HCT116 (cell line): ENCODE data around the gene BICD1. TPM values are rescaled to one million over a fixed set of nuclear protein-coding genes. Genes with fewer than 3 reads are reported as not detected.

Source experiments
- ATAC-seq: fragments of 200-7000 bp; cut with Tn5 transposase; 2 replicates; pipeline ENCODE4 v1.9.1; 2020; ENCODE audit warnings: mild to moderate bottlenecking, moderate library complexity
- BruUV-seq: library from RNA; stranded (reverse); fragments of 400-500 nt; replicated peaks from 2 replicates; lab custom pipeline; 2021; lab: Mats Ljungman, UMichigan
- CTCF ChIA-PET: fragments of 300-600 bp; sonication (Branson Sonifier 250); formaldehyde crosslinking; loops from one replicate; lab custom pipeline; 2021; ENCODE audit warnings: antibody characterized with exemption; lab: Charles Lee
- POLR2A ChIA-PET: fragments of 300-600, 350-600 bp; sonication (Branson Sonifier 250); formaldehyde crosslinking; loops from one replicate; lab custom pipeline; 2021; ENCODE audit warnings: antibody characterized with exemption; lab: Charles Lee
- RAD21 ChIA-PET, 2 experiments: fragments of 300-600 bp; sonication (Branson Sonifier 250); formaldehyde crosslinking; loops; one replicate each; lab custom pipeline; 2023; ENCODE audit warnings: low total read pairs in 2 of 2; ENCODE audit not compliant: uncharacterized antibody in 2 of 2, unreplicated experiment in 2 of 2, low non-redundant PET in 1 of 2; lab: Charles Lee
- DNase-seq: peaks from one replicate; pipeline ENCODE4 v3.0.0-alpha.2; 2010; ENCODE audit warnings: low read depth, low spot score
- H2AFZ ChIP-seq: fragments of 200-600 bp; shearing (Covaris generic), sonication (generic); 2 replicates; pipeline ENCODE4 v1.6.1; 2017; ENCODE audit warnings: low read depth, mixed run types, mixed read lengths, antibody characterized with exemption, low read length; ENCODE audit not compliant: poor library complexity, severe bottlenecking
- H3K27ac ChIP-seq: 2 replicates; pipeline ENCODE4 v1.5.1; 2012; ENCODE audit warnings: low read depth, low read length
- H3K27me3 ChIP-seq: fragments of 200-600 bp; sonication (generic); 2 replicates; pipeline ENCODE4 v1.6.1; 2016; ENCODE audit warnings: mixed run types, low read length, mixed read lengths; ENCODE audit not compliant: insufficient read depth
- H3K36me3 ChIP-seq, 2 experiments: fragments of 200-500 bp in 1 of 2; fragments of 200-600 bp in 1 of 2; sonication (Bioruptor generic) in 1 of 2; sonication (generic) in 1 of 2; 2 replicates each; pipeline versions ENCODE4 v1.5.1 to v1.6.1; 2014 to 2016; ENCODE audit warnings: low read length in 2 of 2, inconsistent platforms in 1 of 2, mixed read lengths in 1 of 2, mixed run types in 1 of 2; ENCODE audit not compliant: insufficient read depth in 2 of 2, control insufficient read depth in 1 of 2
- H3K4me1 ChIP-seq, 2 experiments: fragments of 200-600 bp in 1 of 2; sonication (generic) in 1 of 2; 2 replicates each; pipeline versions ENCODE4 v1.5.1 to v1.6.1; 2012 to 2017; ENCODE audit warnings: low read length in 2 of 2, inconsistent platforms in 1 of 2, mild to moderate bottlenecking in 1 of 2, mixed read lengths in 1 of 2, mixed run types in 1 of 2, moderate library complexity in 1 of 2; ENCODE audit not compliant: insufficient read depth in 2 of 2, control insufficient read depth in 1 of 2
- H3K4me2 ChIP-seq: fragments of 200-600 bp; sonication (generic); 2 replicates; pipeline ENCODE4 v1.6.1; 2017; ENCODE audit warnings: mixed run types, low read length, mixed read lengths
- H3K4me3 ChIP-seq, 2 experiments: fragments of 200-600 bp in 1 of 2; sonication (generic) in 1 of 2; replicated peaks in 1 of 2; 2 replicates each; pipeline ENCODE4 v1.5.1; 2011 to 2016; ENCODE audit warnings: low read length in 2 of 2, control low read depth in 1 of 2, low read depth in 1 of 2, mild to moderate bottlenecking in 1 of 2, mixed read lengths in 1 of 2, mixed run types in 1 of 2
- H3K79me2 ChIP-seq: fragments of 200-600 bp; sonication (generic); 2 replicates; pipeline ENCODE4 v1.6.1; 2017; ENCODE audit warnings: mild to moderate bottlenecking, mixed run types, low read length, moderate library complexity, mixed read lengths; ENCODE audit not compliant: insufficient read depth
- H3K9ac ChIP-seq: fragments of 200-600 bp; sonication (generic); 2 replicates; pipeline ENCODE4 v1.6.1; 2016; ENCODE audit warnings: low read length, mixed read lengths
- H3K9me2 ChIP-seq: fragments of 200-600 bp; sonication (generic), shearing (Covaris generic); 2 replicates; pipeline ENCODE4 v1.6.1; 2017; ENCODE audit warnings: mixed run types, mild to moderate bottlenecking, moderate library complexity; ENCODE audit not compliant: insufficient read depth
- H3K9me3 ChIP-seq, 2 experiments: fragments of 200-500 bp in 1 of 2; fragments of 200-600 bp in 1 of 2; sonication (Bioruptor generic) in 1 of 2; sonication (generic) in 1 of 2; 2 replicates each; pipeline ENCODE4 v1.6.1; 2014 to 2017; ENCODE audit warnings: low read length in 2 of 2, mixed read lengths in 2 of 2, inconsistent platforms in 1 of 2, low read depth in 1 of 2, mild to moderate bottlenecking in 1 of 2, mixed run types in 1 of 2, moderate library complexity in 1 of 2; ENCODE audit not compliant: control insufficient read depth in 1 of 2, insufficient read depth in 1 of 2
- H4K20me1 ChIP-seq: fragments of 200-600 bp; sonication (generic), shearing (Covaris generic); 2 replicates; pipeline ENCODE4 v1.6.1; 2017; ENCODE audit warnings: mixed run types, mild to moderate bottlenecking, moderate library complexity; ENCODE audit not compliant: insufficient read depth
- CBX3 ChIP-seq: IDR thresholded peaks from 2 replicates; pipeline ENCODE4 v1.6.1; 2012; ENCODE audit warnings: low read depth
- CEBPB ChIP-seq: IDR thresholded peaks from 2 replicates; pipeline ENCODE4 v1.6.1; 2012; ENCODE audit warnings: low read depth
- EGR1 ChIP-seq: IDR thresholded peaks from 2 replicates; pipeline ENCODE4 v1.6.1; 2012; ENCODE audit warnings: low read depth
- EZH2 ChIP-seq: fragments of 200-600 bp; sonication (generic); IDR thresholded peaks from 2 replicates; pipeline ENCODE4 v1.6.1; 2017; ENCODE audit warnings: antibody characterized with exemption, mixed run types
- FOSL1 ChIP-seq: IDR thresholded peaks from 2 replicates; pipeline ENCODE4 v1.6.1; 2012; ENCODE audit warnings: low read depth
- JUND ChIP-seq: IDR thresholded peaks from 2 replicates; pipeline ENCODE4 v1.6.1; 2012
- POLR2AphosphoS5 ChIP-seq: IDR thresholded peaks from 2 replicates; pipeline ENCODE4 v1.6.1; 2011; ENCODE audit warnings: mild to moderate bottlenecking, low read depth, low read length, moderate library complexity
- RAD21 ChIP-seq: IDR thresholded peaks from 2 replicates; pipeline ENCODE4 v1.6.1; 2012; ENCODE audit warnings: low read depth, mild to moderate bottlenecking
- SP1 ChIP-seq: IDR thresholded peaks from 2 replicates; pipeline ENCODE4 v1.6.1; 2012; ENCODE audit warnings: low read depth
- SRF ChIP-seq: IDR thresholded peaks from 2 replicates; pipeline ENCODE4 v1.6.1; 2012; ENCODE audit warnings: low read depth
- YY1 ChIP-seq: IDR thresholded peaks from 2 replicates; pipeline ENCODE4 v1.6.1; 2011; ENCODE audit warnings: low read length, low read depth, moderate library complexity, mild to moderate bottlenecking; ENCODE audit not compliant: insufficient replicate concordance; ENCODE audit errors: extremely low read depth
- ZFX ChIP-seq: fragments of 450-650 bp; IDR thresholded peaks from 2 replicates; pipeline ENCODE4 v1.6.1; 2017
- ZNF274 ChIP-seq: fragments of 200-500 bp; sonication (Bioruptor generic); IDR thresholded peaks from 2 replicates; pipeline ENCODE4 v1.6.1; 2014; ENCODE audit warnings: mild to moderate bottlenecking, low read depth, low read length, inconsistent platforms
- intact Hi-C: fragments of 100-400 bp; cut with micrococcal nuclease; formaldehyde crosslinking; loops from 2 replicates; pipeline ENCODE4 v1.10.0; 2022
- total RNA-seq: library from RNA; stranded (reverse); gene quantifications from one replicate; pipeline ENCODE4 v1.2.1, GENCODE V29; 2021; ENCODE audit not compliant: unreplicated experiment
- TF ChIP-seq, protein P1 (sequence below), 3 experiments: fragments of 200-600 bp in 1 of 3; sonication (generic) in 1 of 3; IDR thresholded peaks in 2 of 3; conservative IDR thresholded peaks in 1 of 3; 2 replicates each; pipeline ENCODE4 v1.5.1; 2012 to 2017; ENCODE audit warnings: low read depth in 2 of 3, low read length in 2 of 3, antibody characterized with exemption in 1 of 3, borderline replicate concordance in 1 of 3, control low read depth in 1 of 3, mild to moderate bottlenecking in 1 of 3, mixed read lengths in 1 of 3, mixed run types in 1 of 3, moderate library complexity in 1 of 3; ENCODE audit not compliant: insufficient read depth in 1 of 3
- TF ChIP-seq, protein P2 (sequence below): IDR thresholded peaks from 2 replicates; pipeline ENCODE4 v1.6.1; 2011; ENCODE audit warnings: mild to moderate bottlenecking, low read length, moderate library complexity; ENCODE audit not compliant: insufficient replicate concordance; ENCODE audit errors: extremely low read depth
- TF ChIP-seq, protein P3 (sequence below): IDR thresholded peaks from 2 replicates; pipeline ENCODE4 v1.6.1; 2012

The BICD1 gene
- total RNA-seq, 1 experiment from 2014 or later: 32.5 TPM

DNA sequence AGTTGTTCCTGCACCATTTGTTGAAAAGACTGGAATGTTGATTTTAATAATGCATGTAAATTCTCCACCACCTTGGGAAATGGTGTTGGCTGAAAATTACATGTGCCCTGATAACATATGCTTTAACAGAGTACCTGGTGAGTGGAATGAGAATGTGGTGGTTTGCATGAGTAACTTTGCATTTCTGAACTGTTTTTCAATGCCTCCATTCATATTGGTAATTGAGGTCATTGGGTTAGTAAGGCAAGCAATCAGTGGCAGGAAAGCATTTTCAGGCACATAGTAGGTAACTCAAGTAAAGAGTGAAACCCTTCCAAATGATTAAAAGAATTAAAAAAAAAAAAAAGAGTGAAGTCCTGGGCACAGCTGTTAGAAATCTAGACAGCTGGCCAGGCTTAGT lies 32.2 kb upstream of the BICD1 start:
- no peaks in the 10 kb centered on the region for H3K4me1 ChIP-seq
- ChIA-PET CTCF (no interaction called here), RAD21 (no interaction called here), POLR2A (no interaction called here)
- H3K79me2 ChIP-seq: no peaks in the 10 kb centered on the region
- H3K4me2 ChIP-seq: no peak overlapping the region
- ATAC-seq (no peak), DNase-seq (no peak)
- no peaks in the 10 kb centered on the region for H3K9me3 ChIP-seq
- intact Hi-C loops: no loop called here
- H3K4me3 ChIP-seq: no peak overlapping the region
- H3K27me3 ChIP-seq: no peaks in the 10 kb centered on the region
- H3K36me3 ChIP-seq: no peaks in the 10 kb centered on the region
- BruUV-seq: no TSS peak
- H3K27ac ChIP-seq: no peak overlapping the region
- H3K9me2 ChIP-seq: no peaks in the 10 kb centered on the region
- no peak overlapping the region for H3K9ac ChIP-seq
- no peak overlapping the region for H2AFZ ChIP-seq
- H4K20me1 ChIP-seq: no peaks in the 10 kb centered on the region
- no peak for TF ChIP-seq JUND
- TF ChIP-seq, protein P1, sequence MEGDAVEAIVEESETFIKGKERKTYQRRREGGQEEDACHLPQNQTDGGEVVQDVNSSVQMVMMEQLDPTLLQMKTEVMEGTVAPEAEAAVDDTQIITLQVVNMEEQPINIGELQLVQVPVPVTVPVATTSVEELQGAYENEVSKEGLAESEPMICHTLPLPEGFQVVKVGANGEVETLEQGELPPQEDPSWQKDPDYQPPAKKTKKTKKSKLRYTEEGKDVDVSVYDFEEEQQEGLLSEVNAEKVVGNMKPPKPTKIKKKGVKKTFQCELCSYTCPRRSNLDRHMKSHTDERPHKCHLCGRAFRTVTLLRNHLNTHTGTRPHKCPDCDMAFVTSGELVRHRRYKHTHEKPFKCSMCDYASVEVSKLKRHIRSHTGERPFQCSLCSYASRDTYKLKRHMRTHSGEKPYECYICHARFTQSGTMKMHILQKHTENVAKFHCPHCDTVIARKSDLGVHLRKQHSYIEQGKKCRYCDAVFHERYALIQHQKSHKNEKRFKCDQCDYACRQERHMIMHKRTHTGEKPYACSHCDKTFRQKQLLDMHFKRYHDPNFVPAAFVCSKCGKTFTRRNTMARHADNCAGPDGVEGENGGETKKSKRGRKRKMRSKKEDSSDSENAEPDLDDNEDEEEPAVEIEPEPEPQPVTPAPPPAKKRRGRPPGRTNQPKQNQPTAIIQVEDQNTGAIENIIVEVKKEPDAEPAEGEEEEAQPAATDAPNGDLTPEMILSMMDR (IDR thresholded peaks at IDR 0.05 in 2 of 3, conservative IDR thresholded peaks at IDR 0.05 in 1 of 3; ENCODE audit: borderline replicate concordance in 1 of 3, insufficient read depth in 1 of 3, low read depth in 2 of 3, low read length in 2 of 3): no peak
- TF ChIP-seq RAD21: no peak
- TF ChIP-seq SRF: no peak
- no peak for TF ChIP-seq CEBPB
- no peak for TF ChIP-seq CBX3
- no peak for TF ChIP-seq ZFX
- no peak for TF ChIP-seq EZH2
- no peak for TF ChIP-seq EGR1
- TF ChIP-seq SP1: no peak
- TF ChIP-seq POLR2AphosphoS5: no peak
- TF ChIP-seq, protein P2, sequence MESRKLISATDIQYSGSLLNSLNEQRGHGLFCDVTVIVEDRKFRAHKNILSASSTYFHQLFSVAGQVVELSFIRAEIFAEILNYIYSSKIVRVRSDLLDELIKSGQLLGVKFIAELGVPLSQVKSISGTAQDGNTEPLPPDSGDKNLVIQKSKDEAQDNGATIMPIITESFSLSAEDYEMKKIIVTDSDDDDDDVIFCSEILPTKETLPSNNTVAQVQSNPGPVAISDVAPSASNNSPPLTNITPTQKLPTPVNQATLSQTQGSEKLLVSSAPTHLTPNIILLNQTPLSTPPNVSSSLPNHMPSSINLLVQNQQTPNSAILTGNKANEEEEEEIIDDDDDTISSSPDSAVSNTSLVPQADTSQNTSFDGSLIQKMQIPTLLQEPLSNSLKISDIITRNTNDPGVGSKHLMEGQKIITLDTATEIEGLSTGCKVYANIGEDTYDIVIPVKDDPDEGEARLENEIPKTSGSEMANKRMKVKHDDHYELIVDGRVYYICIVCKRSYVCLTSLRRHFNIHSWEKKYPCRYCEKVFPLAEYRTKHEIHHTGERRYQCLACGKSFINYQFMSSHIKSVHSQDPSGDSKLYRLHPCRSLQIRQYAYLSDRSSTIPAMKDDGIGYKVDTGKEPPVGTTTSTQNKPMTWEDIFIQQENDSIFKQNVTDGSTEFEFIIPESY: no peak
- no peak for TF ChIP-seq YY1
- TF ChIP-seq ZNF274: no peak
- TF ChIP-seq, protein P3, sequence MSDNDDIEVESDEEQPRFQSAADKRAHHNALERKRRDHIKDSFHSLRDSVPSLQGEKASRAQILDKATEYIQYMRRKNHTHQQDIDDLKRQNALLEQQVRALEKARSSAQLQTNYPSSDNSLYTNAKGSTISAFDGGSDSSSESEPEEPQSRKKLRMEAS: no peak
- no peak for TF ChIP-seq FOSL1
- TF ChIP-seq, all 23 proteins: peak for 0
